Keratinocyte (primary cell): ENCODE measurements around the gene GARS1. TPM values are rescaled to one million over a fixed set of nuclear protein-coding genes. Genes with fewer than 3 reads are reported as not detected.

Experiments used
- DNase-seq: peaks from one replicate; pipeline ENCODE4 v3.0.0-alpha.2; 2011; ENCODE audit warnings: low read depth, missing footprints, low spot score
- FAIRE-seq: peaks from 2 replicates; lab custom pipeline; 2011; peaks lifted over from hg19 to GRCh38; lab: Jason Lieb, UNC
- H2AFZ ChIP-seq: 2 replicates; pipeline ENCODE4 v1.6.0; 2012; ENCODE audit warnings: low read length, control low read depth, inconsistent platforms; ENCODE audit not compliant: control insufficient read depth
- H3K27ac ChIP-seq: 2 replicates; pipeline ENCODE4 v1.5.1; 2011; ENCODE audit warnings: low read length; ENCODE audit not compliant: control insufficient read depth, insufficient read depth
- H3K27me3 ChIP-seq: 3 replicates; pipeline ENCODE4 v1.6.0; 2011; ENCODE audit warnings: low read length; ENCODE audit not compliant: control insufficient read depth, insufficient read depth; ENCODE audit errors: extremely low read depth
- H3K36me3 ChIP-seq, 2 experiments: 2 replicates in 1 of 2; 3 replicates in 1 of 2; pipeline ENCODE4 v1.5.1; 2011; ENCODE audit warnings: low read length in 2 of 2, mild to moderate bottlenecking in 1 of 2; ENCODE audit not compliant: control insufficient read depth in 2 of 2, insufficient read depth in 2 of 2; ENCODE audit errors: extremely low read depth in 1 of 2
- H3K4me1 ChIP-seq: 3 replicates; pipeline ENCODE4 v1.5.1; 2011; ENCODE audit warnings: low read length; ENCODE audit not compliant: control insufficient read depth, insufficient read depth; ENCODE audit errors: extremely low read depth
- H3K4me2 ChIP-seq: 3 replicates; pipeline ENCODE4 v1.6.0; 2011; ENCODE audit warnings: low read depth, low read length; ENCODE audit not compliant: control insufficient read depth, insufficient read depth; ENCODE audit errors: extremely low read depth
- H3K4me3 ChIP-seq, 3 experiments: fragments of 200-600 bp in 1 of 3; sonication (generic) in 1 of 3; 2 replicates in 2 of 3; 3 replicates in 1 of 3; pipeline ENCODE4 v1.5.1; 2011 to 2016; ENCODE audit warnings: low read length in 3 of 3, mild to moderate bottlenecking in 3 of 3, control low read depth in 2 of 3, inconsistent platforms in 1 of 3, low read depth in 1 of 3, mixed read lengths in 1 of 3, mixed run types in 1 of 3, moderate library complexity in 1 of 3; ENCODE audit not compliant: control insufficient read depth in 2 of 3, insufficient read depth in 2 of 3; ENCODE audit errors: extremely low read depth in 1 of 3
- H3K79me2 ChIP-seq: 2 replicates; pipeline ENCODE4 v1.6.0; 2012; ENCODE audit warnings: low read length; ENCODE audit not compliant: control insufficient read depth, insufficient read depth
- H3K9ac ChIP-seq: 3 replicates; pipeline ENCODE4 v1.6.0; 2011; ENCODE audit warnings: low read length; ENCODE audit not compliant: control insufficient read depth, insufficient read depth; ENCODE audit errors: extremely low read depth
- H3K9me1 ChIP-seq: 3 replicates; pipeline ENCODE4 v1.6.0; 2011; ENCODE audit warnings: low read length; ENCODE audit not compliant: control insufficient read depth, insufficient read depth; ENCODE audit errors: extremely low read depth
- H3K9me3 ChIP-seq: 2 replicates; pipeline ENCODE4 v1.5.1; 2012; ENCODE audit warnings: low read depth, low read length; ENCODE audit not compliant: control insufficient read depth
- H4K20me1 ChIP-seq: 3 replicates; pipeline ENCODE4 v1.6.0; 2011; ENCODE audit warnings: low read length; ENCODE audit not compliant: control insufficient read depth, insufficient read depth; ENCODE audit errors: extremely low read depth
- EZH2 ChIP-seq: IDR thresholded peaks from one replicate; pipeline ENCODE4 v1.6.1; 2012; ENCODE audit warnings: inconsistent platforms, mild to moderate bottlenecking, low read length, moderate library complexity
- dilution Hi-C: fragments of 300-500 bp; cut with MboI; formaldehyde crosslinking; loops from one replicate; pipeline ENCODE4 v1.7.0; 2020; ENCODE audit warnings: low sequenced_read_pairs; ENCODE audit not compliant: extremely low pct_ligation_motif_present
- polyA plus RNA-seq, 5 experiments: library from polyadenylated mRNA; depleted of rRNA in 3 of 5; stranded (reverse) in 3 of 5; stranded (forward) in 1 of 5; unstranded in 1 of 5; fragments of >200 nt; gene quantifications; 1 replicate in 1 of 5; 2 replicates in 3 of 5; 3 replicates in 1 of 5; pipeline versions ENCODE4 v1.2.1 to v1.2.3, GENCODE V29; 2011 to 2012; ENCODE audit warnings: missing spikeins in 2 of 5, low read depth in 1 of 5, low replicate concordance in 1 of 5
- TF ChIP-seq, protein P1 (sequence below), 3 experiments: IDR thresholded peaks in 1 of 3; conservative IDR thresholded peaks in 1 of 3; optimal IDR thresholded peaks in 1 of 3; 2 replicates in 2 of 3; 3 replicates in 1 of 3; pipeline versions ENCODE3 to v1.5.1; 2011; ENCODE audit warnings: low read length in 3 of 3, mild to moderate bottlenecking in 3 of 3, moderate library complexity in 2 of 3, control low read depth in 1 of 3, inconsistent platforms in 1 of 3; ENCODE audit not compliant: insufficient read depth in 2 of 3; ENCODE audit errors: extremely low read depth in 1 of 3

The GARS1 gene
- polyA plus RNA-seq, 1 donor (not counting 4 experiments of a cell fraction or from before 2014, with no cell fraction given), result 411 TPM

GRCh38 chr7:30645661-30646060 lies 51.0 kb downstream of the GARS1 start:
- FAIRE-seq, result no peak
- H4K20me1 ChIP-seq, result no peaks in the 10 kb centered on the region
- peaks cover 2 to 13% of the 10 kb centered on the region in 2 experiments for H3K36me3 ChIP-seq
- no peaks in the 10 kb centered on the region for H3K4me1 ChIP-seq
- no peaks in the 10 kb centered on the region for H3K9me3 ChIP-seq
- H3K27me3 ChIP-seq, result no peaks in the 10 kb centered on the region
- H2AFZ ChIP-seq, result no peak overlapping the region
- H3K79me2 ChIP-seq, result no peaks in the 10 kb centered on the region
- H3K4me3 ChIP-seq, result no peak overlapping the region
- H3K9ac ChIP-seq, result no peak overlapping the region
- DNase-seq, result no peak
- dilution Hi-C loops, result loop anchor here (25.0 kb wide), 1 partner anchor 92 kb away; no protein-coding TSS in a partner anchor
- no peaks in the 10 kb centered on the region for H3K9me1 ChIP-seq
- H3K4me2 ChIP-seq, result no peak overlapping the region
- TF ChIP-seq EZH2, result no peak
- TF ChIP-seq, protein P1, sequence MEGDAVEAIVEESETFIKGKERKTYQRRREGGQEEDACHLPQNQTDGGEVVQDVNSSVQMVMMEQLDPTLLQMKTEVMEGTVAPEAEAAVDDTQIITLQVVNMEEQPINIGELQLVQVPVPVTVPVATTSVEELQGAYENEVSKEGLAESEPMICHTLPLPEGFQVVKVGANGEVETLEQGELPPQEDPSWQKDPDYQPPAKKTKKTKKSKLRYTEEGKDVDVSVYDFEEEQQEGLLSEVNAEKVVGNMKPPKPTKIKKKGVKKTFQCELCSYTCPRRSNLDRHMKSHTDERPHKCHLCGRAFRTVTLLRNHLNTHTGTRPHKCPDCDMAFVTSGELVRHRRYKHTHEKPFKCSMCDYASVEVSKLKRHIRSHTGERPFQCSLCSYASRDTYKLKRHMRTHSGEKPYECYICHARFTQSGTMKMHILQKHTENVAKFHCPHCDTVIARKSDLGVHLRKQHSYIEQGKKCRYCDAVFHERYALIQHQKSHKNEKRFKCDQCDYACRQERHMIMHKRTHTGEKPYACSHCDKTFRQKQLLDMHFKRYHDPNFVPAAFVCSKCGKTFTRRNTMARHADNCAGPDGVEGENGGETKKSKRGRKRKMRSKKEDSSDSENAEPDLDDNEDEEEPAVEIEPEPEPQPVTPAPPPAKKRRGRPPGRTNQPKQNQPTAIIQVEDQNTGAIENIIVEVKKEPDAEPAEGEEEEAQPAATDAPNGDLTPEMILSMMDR (optimal IDR thresholded peaks at IDR 0.05 in 1 of 3, IDR thresholded peaks at IDR 0.05 in 1 of 3, conservative IDR thresholded peaks at IDR 0.05 in 1 of 3; ENCODE audit: extremely low read depth in 1 of 3, insufficient read depth in 2 of 3, low read length in 3 of 3), result no peak
- no peak overlapping the region for H3K27ac ChIP-seq

GRCh38 chr7:30646154-30646553 lies 51.5 kb downstream of the GARS1 start:
- no peak overlapping the region for H3K4me3 ChIP-seq
- H3K9me1 ChIP-seq, result no peaks in the 10 kb centered on the region
- H3K27ac ChIP-seq, result no peak overlapping the region
- dilution Hi-C loops, result loop anchor here (25.0 kb wide), 1 partner anchor 91 kb away; no protein-coding TSS in a partner anchor
- H3K27me3 ChIP-seq, result no peaks in the 10 kb centered on the region
- no peaks in the 10 kb centered on the region for H4K20me1 ChIP-seq
- no peaks in the 10 kb centered on the region for H3K79me2 ChIP-seq
- no peak for TF ChIP-seq EZH2
- TF ChIP-seq, protein P1 (optimal IDR thresholded peaks at IDR 0.05 in 1 of 3, IDR thresholded peaks at IDR 0.05 in 1 of 3, conservative IDR thresholded peaks at IDR 0.05 in 1 of 3; ENCODE audit: extremely low read depth in 1 of 3, insufficient read depth in 2 of 3, low read length in 3 of 3), result no peak
- H3K36me3 ChIP-seq, result peaks cover 2 to 13% of the 10 kb centered on the region in 2 experiments
- DNase-seq (no peak), FAIRE-seq (no peak)
- H3K9me3 ChIP-seq, result no peaks in the 10 kb centered on the region
- no peak overlapping the region for H2AFZ ChIP-seq
- H3K9ac ChIP-seq, result no peak overlapping the region
- H3K4me1 ChIP-seq, result no peaks in the 10 kb centered on the region
- H3K4me2 ChIP-seq, result no peak overlapping the region
